Gastrocnemius medialis (tissue), 4 donors: ENCODE results near the gene SUSD1. TPM values are rescaled to one million over a fixed set of nuclear protein-coding genes. Genes with fewer than 3 reads are reported as not detected.
A peak's percentile ranks its signal among the peaks of the same experiment; 100 is the strongest.

ENCODE experiments used
- ATAC-seq, 2 donors: fragments of 150-250 bp; one replicate each; pipeline ENCODE4 v1.9.1; 2016
- DNase-seq, 2 donors: peaks; one replicate each; pipeline ENCODE4 v3.0.0-alpha.2; 2019
- H3K27ac ChIP-seq, 4 donors: fragments of 200-600 bp; sonication (generic); 1 replicate in 1 of 4; 2 replicates in 3 of 4; pipeline ENCODE4 v1.5.1; 2016 to 2018; ENCODE audit warnings: mild to moderate bottlenecking in 2 of 4, moderate library complexity in 1 of 4
- H3K27me3 ChIP-seq, 3 donors: fragments of 200-600 bp; sonication (generic) in 2 of 3; 1 replicate in 1 of 3; 2 replicates in 2 of 3; pipeline versions ENCODE4 v1.5.1 to v1.6.0; 2016 to 2019; ENCODE audit warnings: mild to moderate bottlenecking in 1 of 3, moderate library complexity in 1 of 3
- H3K36me3 ChIP-seq, 2 donors: fragments of 200-600 bp; sonication (generic) in 1 of 2; one replicate each; pipeline ENCODE4 v1.5.1; 2017 to 2018
- H3K4me1 ChIP-seq, 2 donors: fragments of 200-600 bp; sonication (generic) in 1 of 2; one replicate each; pipeline ENCODE4 v1.5.1; 2016 to 2017; ENCODE audit warnings: mild to moderate bottlenecking in 2 of 2
- H3K4me3 ChIP-seq, 4 donors: fragments of 200-600 bp; sonication (generic) in 3 of 4; 1 replicate in 1 of 4; 2 replicates in 3 of 4; pipeline ENCODE4 v1.5.1; 2016 to 2019; ENCODE audit warnings: mild to moderate bottlenecking in 2 of 4
- H3K9me3 ChIP-seq, 3 donors: fragments of 200-600 bp; sonication (generic) in 2 of 3; 1 replicate in 1 of 3; 2 replicates in 2 of 3; pipeline ENCODE4 v1.5.1; 2016 to 2019
- CTCF ChIP-seq, 5 experiments: fragments of 450-650 bp in 3 of 5; fragments of 200-600 bp in 2 of 5; sonication (generic) in 2 of 5; IDR thresholded peaks in 4 of 5; conservative IDR thresholded peaks in 1 of 5; 1 replicate in 4 of 5; 2 replicates in 1 of 5; pipeline ENCODE4 v1.5.1; 2016 to 2019; ENCODE audit warnings: antibody characterized with exemption in 5 of 5, mild to moderate bottlenecking in 3 of 5, moderate library complexity in 3 of 5
- POLR2A ChIP-seq, 2 donors: fragments of 450-650 bp; IDR thresholded peaks; one replicate each; pipeline ENCODE4 v1.6.1; 2017; ENCODE audit warnings: antibody characterized with exemption in 2 of 2, mild to moderate bottlenecking in 2 of 2, moderate library complexity in 2 of 2
- in situ Hi-C, 4 donors: fragments of 200-750 bp; cut with MboI; loops; one replicate each; pipeline versions ENCODE4 v1.15.0 to v1.8.0; 2017; ENCODE audit warnings: low sequenced_read_pairs in 4 of 4
- intact Hi-C: fragments of 100-400 bp; cut with DNase I; formaldehyde crosslinking; loops from one replicate; pipeline ENCODE4 v1.15.1; 2023; ENCODE audit warnings: low total_unique reads
- total RNA-seq, 4 donors: library from RNA; depleted of rRNA; stranded (reverse); fragments of >200 nt; gene quantifications; one replicate each; pipeline versions ENCODE4 v1.1.0 to v1.2.3, GENCODE V29; 2016

The SUSD1 gene
- total RNA-seq, 4 donors from 2014 or later, result 0.82 to 8.0 (median 2.2) TPM

- intact Hi-C loops (no loop called here), in situ Hi-C loops (no loop called here)
- no peak overlapping the region for H3K27ac ChIP-seq
- no peak overlapping the region for H3K4me3 ChIP-seq
- ATAC-seq, result no peak
- H3K4me1 ChIP-seq, result no peaks in the 10 kb centered on the region
- DNase-seq, result no peak
- no peaks in the 10 kb centered on the region for H3K9me3 ChIP-seq
- H3K27me3 ChIP-seq, result no peaks in the 10 kb centered on the region
- TF ChIP-seq CTCF (IDR thresholded peaks at IDR 0.05 in 4 of 5, conservative IDR thresholded peaks at IDR 0.05 in 1 of 5) (no peak), POLR2A (IDR thresholded peaks at IDR 0.05) (no peak)
- no peaks in the 10 kb centered on the region for H3K36me3 ChIP-seq
Observed at GRCh38 chr9:112042769-112043168, 132.3 kb downstream of the SUSD1 start.

GRCh38 chr9:112042244-112042638 is 132.9 kb downstream of the SUSD1 start:
- ATAC-seq (no peak), DNase-seq (no peak)
- Histone ChIP-seq H3K4me3 (no peak overlapping the region), H3K27ac (no peak overlapping the region), H3K27me3 (no peaks in the 10 kb centered on the region), H3K36me3 (no peaks in the 10 kb centered on the region), H3K9me3 (no peaks in the 10 kb centered on the region), H3K4me1 (no peaks in the 10 kb centered on the region)
- intact Hi-C loops, result no loop called here
- TF ChIP-seq POLR2A (IDR thresholded peaks at IDR 0.05) (no peak), CTCF (IDR thresholded peaks at IDR 0.05 in 4 of 5, conservative IDR thresholded peaks at IDR 0.05 in 1 of 5) (no peak)
- in situ Hi-C loops, result no loop called here

- Histone ChIP-seq H3K4me3 (no peak overlapping the region), H3K36me3 (no peaks in the 10 kb centered on the region), H3K4me1 (no peaks in the 10 kb centered on the region), H3K27ac (no peak overlapping the region), H3K9me3 (no peaks in the 10 kb centered on the region), H3K27me3 (no peaks in the 10 kb centered on the region)
- DNase-seq, result peak; percentile 2 to 62
- in situ Hi-C loops (no loop called here), intact Hi-C loops (no loop called here)
- TF ChIP-seq POLR2A (IDR thresholded peaks at IDR 0.05) (no peak), CTCF (IDR thresholded peaks at IDR 0.05 in 4 of 5, conservative IDR thresholded peaks at IDR 0.05 in 1 of 5) (no peak)
- ATAC-seq, result peak; percentile 36 to 82
Observed at GRCh38 chr9:112041536-112042243, 133.4 kb downstream of the SUSD1 start.

GRCh38 chr9:112041199-112041535 is 133.9 kb downstream of the SUSD1 start:
- no peak for ATAC-seq

More at GRCh38 chr9:112041199-112041535, 133.9 kb downstream of the SUSD1 start:
- Histone ChIP-seq H3K9me3 (no peaks in the 10 kb centered on the region), H3K27ac (no peak overlapping the region), H3K36me3 (no peaks in the 10 kb centered on the region), H3K4me3 (no peak overlapping the region), H3K4me1 (no peaks in the 10 kb centered on the region), H3K27me3 (no peaks in the 10 kb centered on the region)
- in situ Hi-C loops (no loop called here), intact Hi-C loops (no loop called here)
- TF ChIP-seq CTCF (IDR thresholded peaks at IDR 0.05 in 4 of 5, conservative IDR thresholded peaks at IDR 0.05 in 1 of 5), result no peak
- TF ChIP-seq POLR2A (IDR thresholded peaks at IDR 0.05), result no peak
- DNase-seq, result no peak
